Measurements from ENCODE around the gene FAM174B.

FAM174B gene

GRCh38 chr15:92664178-92664900, 8.8 kb upstream of the FAM174B start:
- DNase-seq (ENCODE audit: low read depth) = no peak

- DNase-seq (ENCODE audit: low read depth) = no peak
Measured at GRCh38 chr15:92663250-92663951, 7.8 kb upstream of the FAM174B start.

- no peak for DNase-seq (ENCODE audit: low read depth)
Measured at GRCh38 chr15:92662762-92663161, 7.2 kb upstream of the FAM174B start.

- DNase-seq (ENCODE audit: low read depth) = no peak
Measured at GRCh38 chr15:92661956-92662355, 6.4 kb upstream of the FAM174B start.

GRCh38 chr15:92661069-92661468, 5.5 kb upstream of the FAM174B start:
- no peak for DNase-seq (ENCODE audit: low read depth)

- no peak for DNase-seq (ENCODE audit: low read depth)
Measured at GRCh38 chr15:92657486-92657885, 1.9 kb upstream of the FAM174B start.

GRCh38 chr15:92656089-92656488, 514 bp upstream of the FAM174B start:
- no peak for DNase-seq (ENCODE audit: low read depth)

- no peak for DNase-seq (ENCODE audit: low read depth)
Measured at GRCh38 chr15:92654662-92655061, 913 bp downstream of the FAM174B start.

- no peak for DNase-seq (ENCODE audit: low read depth)
Measured at GRCh38 chr15:92653836-92654539, 1.6 kb downstream of the FAM174B start.

GRCh38 chr15:92653366-92653765, 2.2 kb downstream of the FAM174B start:
- DNase-seq (ENCODE audit: low read depth) = no peak

GRCh38 chr15:92652576-92652966, 3.0 kb downstream of the FAM174B start:
- no peak for DNase-seq (ENCODE audit: low read depth)

- DNase-seq (ENCODE audit: low read depth) = no peak
Measured at GRCh38 chr15:92651877-92652575, 3.5 kb downstream of the FAM174B start.

GRCh38 chr15:92650966-92651365, 4.6 kb downstream of the FAM174B start:
- DNase-seq (ENCODE audit: low read depth) = no peak

- no peak for DNase-seq (ENCODE audit: low read depth)
Measured at GRCh38 chr15:92650256-92650655, 5.3 kb downstream of the FAM174B start.

- DNase-seq (ENCODE audit: low read depth) = no peak
Measured at GRCh38 chr15:92648190-92648875, 7.2 kb downstream of the FAM174B start.

GRCh38 chr15:92647467-92648163, 8.0 kb downstream of the FAM174B start:
- no peak for DNase-seq (ENCODE audit: low read depth)

GRCh38 chr15:92646216-92646615, 9.4 kb downstream of the FAM174B start:
- DNase-seq (ENCODE audit: low read depth) = no peak

- DNase-seq (ENCODE audit: low read depth) = no peak
Measured at GRCh38 chr15:92645731-92646130, 9.8 kb downstream of the FAM174B start.

GRCh38 chr15:92645051-92645631, 10.4 kb downstream of the FAM174B start:
- DNase-seq (ENCODE audit: low read depth) = no peak

- DNase-seq (ENCODE audit: low read depth) = no peak
Measured at GRCh38 chr15:92643849-92644815, 11.4 kb downstream of the FAM174B start.

All from stimulated activated CD8-positive, alpha-beta memory T cell treated with anti-CD3 and anti-CD28 coated beads, Interleukin-7, amount 100 ng/mL, for 24 hours (primary cell).